ENCODE results near the gene ARHGEF7.

Gene ARHGEF7

GRCh38 chr13:111296417-111296816, 181.3 kb downstream of the ARHGEF7 start:
- Histone ChIP-seq H3K4me3 (ENCODE audit: low read depth, low read length, poor library complexity, severe bottlenecking) (no peak overlapping the region), H3K4me1 (ENCODE audit: insufficient read depth, low read length, severe bottlenecking) (no peaks in the 10 kb centered on the region), H3K79me2 (ENCODE audit: insufficient read depth, low read length) (no peaks in the 10 kb centered on the region), H3K36me3 (ENCODE audit: insufficient read depth, low read length) (peaks cover 95% of the 10 kb centered on the region), H3K9me2 (ENCODE audit: low read depth, low read length) (no peaks in the 10 kb centered on the region), H3F3A (ENCODE audit: insufficient read depth, low read length) (no peaks in the 10 kb centered on the region), H4K20me1 (ENCODE audit: insufficient read depth, low read length) (no peaks in the 10 kb centered on the region), H3K27ac (ENCODE audit: low read depth, low read length, poor library complexity, severe bottlenecking) (no peak overlapping the region), H3K9me3 (ENCODE audit: low read length) (no peaks in the 10 kb centered on the region), H3K4me2 (ENCODE audit: low read length) (no peak overlapping the region), H3K9ac (ENCODE audit: low read length) (no peak overlapping the region), H3K27me3 (ENCODE audit: insufficient read depth, low read length) (no peaks in the 10 kb centered on the region), H2AFZ (ENCODE audit: low read length) (no peak overlapping the region)
- TF ChIP-seq CTCF (IDR thresholded peaks at IDR 0.05; ENCODE audit: low read length) = no peak
- no peak for TF ChIP-seq EZH2 (IDR thresholded peaks at IDR 0.05; ENCODE audit: borderline replicate concordance, low read length)

GRCh38 chr13:111298214-111298975, 183.3 kb downstream of the ARHGEF7 start:
- no peak overlapping the region for H3K4me3 ChIP-seq (ENCODE audit: low read depth, low read length, poor library complexity, severe bottlenecking)
- H3K9me3 ChIP-seq (ENCODE audit: low read length) = no peaks in the 10 kb centered on the region
- no peaks in the 10 kb centered on the region for H3K9me2 ChIP-seq (ENCODE audit: low read depth, low read length)
- no peak overlapping the region for H3K27ac ChIP-seq (ENCODE audit: low read depth, low read length, poor library complexity, severe bottlenecking)
- H3K79me2 ChIP-seq (ENCODE audit: insufficient read depth, low read length) = no peaks in the 10 kb centered on the region
- H3F3A ChIP-seq (ENCODE audit: insufficient read depth, low read length) = no peaks in the 10 kb centered on the region
- no peaks in the 10 kb centered on the region for H3K4me1 ChIP-seq (ENCODE audit: insufficient read depth, low read length, severe bottlenecking)
- H2AFZ ChIP-seq (ENCODE audit: low read length) = no peak overlapping the region
- no peak for TF ChIP-seq EZH2 (IDR thresholded peaks at IDR 0.05; ENCODE audit: borderline replicate concordance, low read length)
- no peak for TF ChIP-seq CTCF (IDR thresholded peaks at IDR 0.05; ENCODE audit: low read length)
- no peaks in the 10 kb centered on the region for H4K20me1 ChIP-seq (ENCODE audit: insufficient read depth, low read length)
- H3K36me3 ChIP-seq (ENCODE audit: insufficient read depth, low read length) = peaks cover 95% of the 10 kb centered on the region
- H3K9ac ChIP-seq (ENCODE audit: low read length) = no peak overlapping the region
- no peak overlapping the region for H3K4me2 ChIP-seq (ENCODE audit: low read length)
- H3K27me3 ChIP-seq (ENCODE audit: insufficient read depth, low read length) = no peaks in the 10 kb centered on the region

DNA sequence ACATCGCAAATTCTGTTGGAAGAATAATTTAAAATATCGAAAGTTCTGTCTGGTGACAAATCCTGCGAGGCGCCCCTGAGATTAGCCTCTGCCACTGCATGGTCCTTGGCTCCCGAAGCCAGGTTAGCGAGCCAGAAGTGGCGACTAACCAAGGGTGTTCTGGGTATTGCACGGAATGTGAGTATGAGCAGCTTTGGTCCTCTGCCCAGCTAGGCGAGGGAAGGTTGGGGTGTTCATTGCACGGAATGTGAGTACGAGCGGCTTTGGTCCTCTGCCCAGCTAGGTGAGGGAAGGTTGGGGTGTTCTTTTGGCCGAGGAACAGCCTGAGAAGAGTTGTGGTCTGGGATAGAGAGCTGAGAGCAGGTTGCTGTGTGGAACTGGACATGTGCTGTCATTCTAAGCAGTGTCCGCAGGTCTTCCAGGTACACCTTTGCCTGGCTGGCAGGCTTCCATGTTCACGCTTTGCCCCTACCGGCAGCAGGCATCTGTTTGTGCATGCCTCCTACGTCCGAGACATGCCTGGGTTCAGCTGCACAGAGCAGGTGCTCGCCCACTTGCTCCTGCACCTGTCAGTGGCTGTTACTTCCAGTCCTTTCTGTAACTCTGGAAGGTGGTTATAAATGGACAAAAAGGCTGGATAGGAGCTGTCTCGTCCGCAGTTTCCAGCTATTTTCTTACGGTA, 187.1 kb downstream of the ARHGEF7 start:
- Histone ChIP-seq H3K4me3 (ENCODE audit: low read depth, low read length, poor library complexity, severe bottlenecking) (no peak overlapping the region), H3K9me3 (ENCODE audit: low read length) (no peaks in the 10 kb centered on the region), H3K9ac (ENCODE audit: low read length) (no peak overlapping the region), H3K27ac (ENCODE audit: low read depth, low read length, poor library complexity, severe bottlenecking) (no peak overlapping the region), H3K4me2 (ENCODE audit: low read length) (no peak overlapping the region), H3K79me2 (ENCODE audit: insufficient read depth, low read length) (no peaks in the 10 kb centered on the region), H3K27me3 (ENCODE audit: insufficient read depth, low read length) (no peaks in the 10 kb centered on the region), H3K9me2 (ENCODE audit: low read depth, low read length) (no peaks in the 10 kb centered on the region), H3K4me1 (ENCODE audit: insufficient read depth, low read length, severe bottlenecking) (no peaks in the 10 kb centered on the region), H3F3A (ENCODE audit: insufficient read depth, low read length) (no peaks in the 10 kb centered on the region), H4K20me1 (ENCODE audit: insufficient read depth, low read length) (no peaks in the 10 kb centered on the region), H2AFZ (ENCODE audit: low read length) (no peak overlapping the region), H3K36me3 (ENCODE audit: insufficient read depth, low read length) (peaks cover 97% of the 10 kb centered on the region)
- no peak for TF ChIP-seq CTCF (IDR thresholded peaks at IDR 0.05; ENCODE audit: low read length)
- TF ChIP-seq EZH2 (IDR thresholded peaks at IDR 0.05; ENCODE audit: borderline replicate concordance, low read length) = no peak
